WTC11 (cell line): ENCODE data around the gene NOM1. TPM values are rescaled to one million over a fixed set of nuclear protein-coding genes. Genes with fewer than 3 reads are reported as not detected.
"Not testable (repeated sequence)": the region's sequence is repeated elsewhere in the genome, so short reads cannot be mapped to it uniquely, and the experiment has no call there.

Experiments
- ATAC-seq: fragments of 200-7000 bp; cut with Tn5 transposase; 2 replicates; pipeline ENCODE4 v1.10.0; 2021; ENCODE audit warnings: mild to moderate bottlenecking, moderate library complexity
- CTCF ChIA-PET: fragments of 300-600 bp; sonication (Branson Sonifier 250); formaldehyde crosslinking; loops from one replicate; lab custom pipeline; 2021; ENCODE audit warnings: antibody characterized with exemption; lab: Charles Lee
- POLR2A ChIA-PET: fragments of 350-600 bp; sonication (Branson Sonifier 250); formaldehyde crosslinking; loops from one replicate; lab custom pipeline; 2021; ENCODE audit warnings: antibody characterized with exemption; lab: Charles Lee
- DNase-seq: peaks from one replicate; pipeline ENCODE4 v3.0.0; 2021; ENCODE audit warnings: low spot score
- H3K27ac Mint-ChIP-seq: 2 replicates; pipeline ENCODE4 v1.8.0; 2021; ENCODE audit warnings: mixed read lengths
- H3K27me3 Mint-ChIP-seq: 2 replicates; pipeline ENCODE4 v1.8.0; 2021; ENCODE audit warnings: low read depth, mild to moderate bottlenecking, moderate library complexity, mixed read lengths
- H3K36me3 Mint-ChIP-seq: 2 replicates; pipeline ENCODE4 v1.8.0; 2021; ENCODE audit warnings: mixed read lengths
- H3K4me1 Mint-ChIP-seq: 2 replicates; pipeline ENCODE4 v1.8.0; 2022; ENCODE audit warnings: mixed read lengths
- H3K4me3 Mint-ChIP-seq: 2 replicates; pipeline ENCODE4 v1.8.0; 2021; ENCODE audit warnings: mild to moderate bottlenecking, moderate library complexity, mixed read lengths
- H3K9me3 Mint-ChIP-seq: 2 replicates; pipeline ENCODE4 v1.8.0; 2021; ENCODE audit warnings: mixed read lengths
- ATF6 ChIP-seq: sonication (generic); formaldehyde crosslinking; IDR thresholded peaks from 2 replicates; pipeline ENCODE4 v1.8.1; 2023; ENCODE audit warnings: mild to moderate bottlenecking, missing genetic modification reagents
- EMX1 ChIP-seq: fragments of 250-450 bp; sonication (Bioruptor Pico); IDR thresholded peaks from 2 replicates; pipeline ENCODE4 v1.8.0; 2021; ENCODE audit warnings: mild to moderate bottlenecking
- ETV6 ChIP-seq: sonication (generic); formaldehyde crosslinking; IDR thresholded peaks from 2 replicates; pipeline ENCODE4 v1.8.1; 2022; ENCODE audit warnings: mild to moderate bottlenecking, missing genetic modification reagents
- FOXK1 ChIP-seq: sonication (generic); formaldehyde crosslinking; IDR thresholded peaks from 2 replicates; pipeline ENCODE4 v1.8.0; 2022; ENCODE audit warnings: mild to moderate bottlenecking, moderate library complexity, missing genetic modification reagents
- FOXP1 ChIP-seq: sonication (generic); formaldehyde crosslinking; IDR thresholded peaks from 2 replicates; pipeline ENCODE4 v1.8.0; 2022; ENCODE audit warnings: missing genetic modification reagents, mild to moderate bottlenecking, moderate library complexity, borderline replicate concordance
- FOXP4 ChIP-seq: sonication (generic); formaldehyde crosslinking; IDR thresholded peaks from 2 replicates; pipeline ENCODE4 v1.8.0; 2022; ENCODE audit warnings: mild to moderate bottlenecking, missing genetic modification reagents
- GABPB1 ChIP-seq: sonication (generic); formaldehyde crosslinking; IDR thresholded peaks from 2 replicates; pipeline ENCODE4 v1.8.1; 2023; ENCODE audit warnings: mild to moderate bottlenecking, missing genetic modification reagents
- IRF1 ChIP-seq: sonication (generic); formaldehyde crosslinking; IDR thresholded peaks from 2 replicates; pipeline ENCODE4 v1.8.0; 2023; ENCODE audit warnings: missing genetic modification reagents
- NFATC4 ChIP-seq: fragments of 250-450 bp; sonication (Bioruptor Pico); IDR thresholded peaks from 2 replicates; pipeline ENCODE4 v1.9.0; 2021; ENCODE audit warnings: mild to moderate bottlenecking
- NFYB ChIP-seq: sonication (generic); formaldehyde crosslinking; conservative IDR thresholded peaks from 2 replicates; pipeline ENCODE4 v1.8.0; 2022; ENCODE audit warnings: low read depth, missing genetic modification reagents
- PREB ChIP-seq: sonication (generic); formaldehyde crosslinking; IDR thresholded peaks from 2 replicates; pipeline ENCODE4 v1.8.1; 2022; ENCODE audit warnings: mild to moderate bottlenecking, missing genetic modification reagents, moderate library complexity, borderline replicate concordance
- TEAD4 ChIP-seq: sonication (generic); formaldehyde crosslinking; IDR thresholded peaks from 2 replicates; pipeline ENCODE4 v1.8.0; 2022; ENCODE audit warnings: mild to moderate bottlenecking, missing genetic modification reagents
- total RNA-seq: library from RNA; stranded (reverse); gene quantifications from 3 replicates; pipeline ENCODE4 v1.2.3, GENCODE V29; 2021
- TF ChIP-seq, protein P1 (sequence below): sonication (generic); formaldehyde crosslinking; IDR thresholded peaks from 2 replicates; pipeline ENCODE4 v1.8.0; 2023; ENCODE audit warnings: mild to moderate bottlenecking, missing genetic modification reagents
- TF ChIP-seq, protein P2 (sequence below): sonication (generic); formaldehyde crosslinking; IDR thresholded peaks from 2 replicates; pipeline ENCODE4 v1.8.0; 2022; ENCODE audit warnings: mild to moderate bottlenecking, missing genetic modification reagents

Gene NOM1
- total RNA-seq, 1 experiment from 2014 or later, result 38.5 TPM

GRCh38 chr7:156907656-156908055, 41.9 kb upstream of the NOM1 start:
- H3K27me3 Mint-ChIP-seq, result peaks cover 12% of the 10 kb centered on the region
- peaks cover 6% of the 10 kb centered on the region for H3K9me3 Mint-ChIP-seq
- DNase-seq (no peak), ATAC-seq (no peak)
- TF ChIP-seq, protein P1, sequence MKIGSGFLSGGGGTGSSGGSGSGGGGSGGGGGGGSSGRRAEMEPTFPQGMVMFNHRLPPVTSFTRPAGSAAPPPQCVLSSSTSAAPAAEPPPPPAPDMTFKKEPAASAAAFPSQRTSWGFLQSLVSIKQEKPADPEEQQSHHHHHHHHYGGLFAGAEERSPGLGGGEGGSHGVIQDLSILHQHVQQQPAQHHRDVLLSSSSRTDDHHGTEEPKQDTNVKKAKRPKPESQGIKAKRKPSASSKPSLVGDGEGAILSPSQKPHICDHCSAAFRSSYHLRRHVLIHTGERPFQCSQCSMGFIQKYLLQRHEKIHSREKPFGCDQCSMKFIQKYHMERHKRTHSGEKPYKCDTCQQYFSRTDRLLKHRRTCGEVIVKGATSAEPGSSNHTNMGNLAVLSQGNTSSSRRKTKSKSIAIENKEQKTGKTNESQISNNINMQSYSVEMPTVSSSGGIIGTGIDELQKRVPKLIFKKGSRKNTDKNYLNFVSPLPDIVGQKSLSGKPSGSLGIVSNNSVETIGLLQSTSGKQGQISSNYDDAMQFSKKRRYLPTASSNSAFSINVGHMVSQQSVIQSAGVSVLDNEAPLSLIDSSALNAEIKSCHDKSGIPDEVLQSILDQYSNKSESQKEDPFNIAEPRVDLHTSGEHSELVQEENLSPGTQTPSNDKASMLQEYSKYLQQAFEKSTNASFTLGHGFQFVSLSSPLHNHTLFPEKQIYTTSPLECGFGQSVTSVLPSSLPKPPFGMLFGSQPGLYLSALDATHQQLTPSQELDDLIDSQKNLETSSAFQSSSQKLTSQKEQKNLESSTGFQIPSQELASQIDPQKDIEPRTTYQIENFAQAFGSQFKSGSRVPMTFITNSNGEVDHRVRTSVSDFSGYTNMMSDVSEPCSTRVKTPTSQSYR (CRISPR knock-in tag), result no peak
- TF ChIP-seq PREB (CRISPR knock-in tag) (no peak), FOXK1 (CRISPR knock-in tag) (no peak), EMX1 (CRISPR knock-in tag) (no peak), IRF1 (CRISPR knock-in tag) (no peak), ETV6 (CRISPR knock-in tag) (no peak), FOXP1 (CRISPR knock-in tag) (no peak), GABPB1 (CRISPR knock-in tag) (no peak), NFATC4 (CRISPR knock-in tag) (no peak), ATF6 (no peak), FOXP4 (CRISPR knock-in tag) (no peak), NFYB (no peak), TEAD4 (CRISPR knock-in tag) (no peak)
- TF ChIP-seq, protein P2, sequence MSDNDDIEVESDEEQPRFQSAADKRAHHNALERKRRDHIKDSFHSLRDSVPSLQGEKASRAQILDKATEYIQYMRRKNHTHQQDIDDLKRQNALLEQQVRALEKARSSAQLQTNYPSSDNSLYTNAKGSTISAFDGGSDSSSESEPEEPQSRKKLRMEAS (CRISPR knock-in tag), result no peak
- H3K4me1 Mint-ChIP-seq, result no peaks in the 10 kb centered on the region
- POLR2A ChIA-PET, result no interaction called here
- H3K27ac Mint-ChIP-seq, result no peak overlapping the region
- H3K4me3 Mint-ChIP-seq, result no peak overlapping the region
- CTCF ChIA-PET, result no interaction called here
- H3K36me3 Mint-ChIP-seq, result no peaks in the 10 kb centered on the region

GRCh38 chr7:156909574-156910252, 39.8 kb upstream of the NOM1 start:
- H3K36me3 Mint-ChIP-seq, CTCF ChIA-PET, DNase-seq, ATAC-seq, POLR2A ChIA-PET, H3K4me3 Mint-ChIP-seq, H3K4me1 Mint-ChIP-seq, H3K27ac Mint-ChIP-seq: not testable (repeated sequence)
- Mint-ChIP-seq H3K9me3 (peaks cover 16% of the 10 kb centered on the region), H3K27me3 (peaks cover 12% of the 10 kb centered on the region)
